AG09309 (cell line): ENCODE measurements around the gene PCNX4.

Experiments
- DNase-seq: peaks from one replicate; pipeline ENCODE4 v3.0.0-alpha.2; 2010; ENCODE audit warnings: low read depth
- H3K4me3 ChIP-seq: 2 replicates; pipeline ENCODE4 v1.5.1; 2011; ENCODE audit warnings: mild to moderate bottlenecking, low read depth, low read length, moderate library complexity; ENCODE audit not compliant: control insufficient read depth
- CTCF ChIP-seq: IDR thresholded peaks from 2 replicates; pipeline ENCODE4 v1.5.1; 2011; ENCODE audit warnings: mild to moderate bottlenecking, low read depth, low read length, inconsistent platforms; ENCODE audit not compliant: insufficient read depth, control insufficient read depth; ENCODE audit errors: missing control alignments

Gene PCNX4

GRCh38 chr14:60169722-60170121, 78.0 kb downstream of the PCNX4 start:
- no peak for TF ChIP-seq CTCF
- H3K4me3 ChIP-seq = no peak overlapping the region
- DNase-seq = no peak

GRCh38 chr14:60170948-60171347, 79.2 kb downstream of the PCNX4 start:
- TF ChIP-seq CTCF = no peak
- H3K4me3 ChIP-seq = no peak overlapping the region
- no peak for DNase-seq

- H3K4me3 ChIP-seq = no peak overlapping the region
- no peak for DNase-seq
- TF ChIP-seq CTCF = no peak
Observed at GRCh38 chr14:60171690-60172089, 80.0 kb downstream of the PCNX4 start.

- TF ChIP-seq CTCF = no peak
- DNase-seq = no peak
- no peak overlapping the region for H3K4me3 ChIP-seq
Observed at GRCh38 chr14:60174352-60175254, 82.9 kb downstream of the PCNX4 start.

GRCh38 chr14:60175255-60175902, 83.7 kb downstream of the PCNX4 start:
- no peak for DNase-seq
- TF ChIP-seq CTCF = no peak
- H3K4me3 ChIP-seq = no peak overlapping the region

GRCh38 chr14:60178164-60178563, 86.4 kb downstream of the PCNX4 start:
- no peak for TF ChIP-seq CTCF
- no peak overlapping the region for H3K4me3 ChIP-seq
- no peak for DNase-seq
